ENCODE data around the gene SHPK. TPM values are rescaled to one million over a fixed set of nuclear protein-coding genes. Genes with fewer than 3 reads are reported as not detected.

The SHPK gene
- total RNA-seq, 1 donor: 8.6 TPM

- TF ChIP-seq, protein P1, sequence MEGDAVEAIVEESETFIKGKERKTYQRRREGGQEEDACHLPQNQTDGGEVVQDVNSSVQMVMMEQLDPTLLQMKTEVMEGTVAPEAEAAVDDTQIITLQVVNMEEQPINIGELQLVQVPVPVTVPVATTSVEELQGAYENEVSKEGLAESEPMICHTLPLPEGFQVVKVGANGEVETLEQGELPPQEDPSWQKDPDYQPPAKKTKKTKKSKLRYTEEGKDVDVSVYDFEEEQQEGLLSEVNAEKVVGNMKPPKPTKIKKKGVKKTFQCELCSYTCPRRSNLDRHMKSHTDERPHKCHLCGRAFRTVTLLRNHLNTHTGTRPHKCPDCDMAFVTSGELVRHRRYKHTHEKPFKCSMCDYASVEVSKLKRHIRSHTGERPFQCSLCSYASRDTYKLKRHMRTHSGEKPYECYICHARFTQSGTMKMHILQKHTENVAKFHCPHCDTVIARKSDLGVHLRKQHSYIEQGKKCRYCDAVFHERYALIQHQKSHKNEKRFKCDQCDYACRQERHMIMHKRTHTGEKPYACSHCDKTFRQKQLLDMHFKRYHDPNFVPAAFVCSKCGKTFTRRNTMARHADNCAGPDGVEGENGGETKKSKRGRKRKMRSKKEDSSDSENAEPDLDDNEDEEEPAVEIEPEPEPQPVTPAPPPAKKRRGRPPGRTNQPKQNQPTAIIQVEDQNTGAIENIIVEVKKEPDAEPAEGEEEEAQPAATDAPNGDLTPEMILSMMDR (IDR thresholded peaks at IDR 0.05; ENCODE audit: insufficient read depth, low read depth, low read length): no peak
- DNase-seq (ENCODE audit: low read depth): no peak
- H3K4me3 ChIP-seq (ENCODE audit: low read depth, low read length): no peak overlapping the region
Observed at GRCh38 chr17:3613124-3613523, 22.9 kb downstream of the SHPK start.

- DNase-seq (ENCODE audit: low read depth): no peak
- TF ChIP-seq, protein P1 (IDR thresholded peaks at IDR 0.05; ENCODE audit: insufficient read depth, low read depth, low read length): no peak
- no peak overlapping the region for H3K4me3 ChIP-seq (ENCODE audit: low read depth, low read length)
Observed at GRCh38 chr17:3610523-3610922, 25.5 kb downstream of the SHPK start.

- TF ChIP-seq, protein P1 (IDR thresholded peaks at IDR 0.05; ENCODE audit: insufficient read depth, low read depth, low read length): no peak
- H3K4me3 ChIP-seq (ENCODE audit: low read depth, low read length): no peak overlapping the region
- DNase-seq (ENCODE audit: low read depth): no peak
Observed at GRCh38 chr17:3609689-3610088, 26.4 kb downstream of the SHPK start.

DNA sequence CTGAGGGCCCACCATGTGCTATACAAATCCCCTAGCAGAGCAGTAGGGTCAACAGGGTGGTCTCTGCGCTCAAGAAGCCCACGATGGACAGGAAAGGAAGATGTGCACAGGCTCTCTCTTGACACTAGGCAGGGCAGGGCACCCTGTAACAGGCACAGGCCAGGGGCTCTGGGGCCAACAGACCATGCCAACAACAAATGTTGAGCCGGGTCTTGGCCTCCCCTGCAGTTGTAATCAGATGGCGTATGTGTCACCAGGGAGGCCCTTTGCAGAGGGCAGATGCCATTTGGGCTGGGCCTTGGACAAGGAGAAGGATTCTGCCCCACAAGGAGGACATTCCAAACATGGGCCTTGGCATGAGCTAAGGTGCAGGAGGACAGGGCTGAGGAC lies 32.2 kb downstream of the SHPK start:
- TF ChIP-seq, protein P1 (IDR thresholded peaks at IDR 0.05; ENCODE audit: insufficient read depth, low read depth, low read length): no peak

GRCh38 chr17:3603119-3603869 lies 32.8 kb downstream of the SHPK start:
- DNase-seq (ENCODE audit: low read depth): peak; percentile 67
- H3K4me3 ChIP-seq (ENCODE audit: low read depth, low read length): no peak overlapping the region
- TF ChIP-seq, protein P1 (IDR thresholded peaks at IDR 0.05; ENCODE audit: insufficient read depth, low read depth, low read length): no peak

More for the DNA sequence above, 32.2 kb downstream of the SHPK start:
- no peak overlapping the region for H3K4me3 ChIP-seq (ENCODE audit: low read depth, low read length)
- no peak for DNase-seq (ENCODE audit: low read depth)

DNA sequence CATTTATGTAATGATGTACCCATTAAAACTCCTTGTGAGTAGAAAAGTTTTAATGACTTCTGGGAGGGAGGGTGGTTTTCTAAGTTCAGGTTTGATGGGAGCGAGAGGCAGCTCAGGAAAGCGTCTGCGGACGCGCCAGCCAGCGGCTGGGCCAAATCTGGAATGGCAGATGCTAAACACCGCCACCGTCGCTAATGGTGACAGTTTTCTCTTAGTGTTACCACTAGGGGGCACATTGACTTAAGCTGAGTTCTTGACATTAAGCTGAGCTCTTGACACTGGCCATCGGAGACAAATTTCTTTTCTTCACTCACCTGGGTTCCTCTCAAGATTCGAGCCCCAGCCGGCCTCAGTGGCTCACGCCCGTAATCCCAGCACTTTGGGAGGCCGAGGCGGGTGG lies 33.6 kb downstream of the SHPK start:
- H3K4me3 ChIP-seq (ENCODE audit: low read depth, low read length): no peak overlapping the region
- peak; percentile 41 for DNase-seq (ENCODE audit: low read depth)
- TF ChIP-seq, protein P1 (IDR thresholded peaks at IDR 0.05; ENCODE audit: insufficient read depth, low read depth, low read length): peak; percentile 53

All from fibroblast of villous mesenchyme (primary cell).